B cell (primary cell): ENCODE measurements around the gene SIX5. TPM values are rescaled to one million over a fixed set of nuclear protein-coding genes. Genes with fewer than 3 reads are reported as not detected.

Source experiments
- ATAC-seq: fragments of 200-7000 bp; cut with Tn5 transposase; one replicate; pipeline ENCODE4 v1.10.0; 2021; ENCODE audit warnings: low read depth, mild to moderate bottlenecking, moderate number of reproducible peaks, moderate library complexity
- CTCF ChIA-PET: fragments of 350-600 bp; sonication (Branson Sonifier 250); formaldehyde crosslinking; loops from one replicate; lab custom pipeline; 2021; ENCODE audit warnings: antibody characterized with exemption, inconsistent platforms; lab: Charles Lee
- POLR2A ChIA-PET: fragments of 350-600 bp; sonication (Branson Sonifier 250); formaldehyde crosslinking; loops from one replicate; lab custom pipeline; 2021; ENCODE audit warnings: antibody characterized with exemption; lab: Charles Lee
- DNase-seq: peaks from one replicate; pipeline ENCODE4 v3.0.0; 2013
- H2AFZ ChIP-seq: 2 replicates; pipeline ENCODE4 v1.6.1; 2012; ENCODE audit warnings: mild to moderate bottlenecking, low read depth, low read length; ENCODE audit not compliant: insufficient read depth, poor library complexity, severe bottlenecking
- H3K27ac ChIP-seq, 2 donors: 1 replicate in 1 of 2; 2 replicates in 1 of 2; pipeline ENCODE4 v1.5.1; 2012 to 2013; ENCODE audit warnings: low read length in 2 of 2, mild to moderate bottlenecking in 2 of 2, moderate library complexity in 1 of 2
- H3K27me3 ChIP-seq, 4 experiments: fragments of 200-600 bp in 1 of 4; sonication (generic) in 1 of 4; replicated peaks in 1 of 4; 1 replicate in 2 of 4; 2 replicates in 2 of 4; pipeline versions ENCODE4 v1.6.1 to v1.7.0; 2013 to 2016; ENCODE audit warnings: low read length in 3 of 4, mild to moderate bottlenecking in 2 of 4, mixed read lengths in 1 of 4, moderate library complexity in 1 of 4; ENCODE audit not compliant: insufficient read depth in 4 of 4, control insufficient read depth in 3 of 4; ENCODE audit errors: control extremely low read depth in 1 of 4
- H3K36me3 ChIP-seq, 2 experiments: replicated peaks in 1 of 2; 1 replicate in 1 of 2; 2 replicates in 1 of 2; pipeline versions ENCODE4 v1.6.1 to v1.7.1; 2013; ENCODE audit warnings: low read length in 1 of 2; ENCODE audit not compliant: insufficient read depth in 2 of 2, control insufficient read depth in 1 of 2; ENCODE audit errors: control extremely low read depth in 1 of 2, extremely low read depth in 1 of 2
- H3K4me1 ChIP-seq, 2 donors: fragments of 200-600 bp in 1 of 2; sonication (generic) in 1 of 2; 1 replicate in 1 of 2; 2 replicates in 1 of 2; pipeline versions ENCODE4 v1.5.1 to v1.6.1; 2013 to 2017; ENCODE audit warnings: low read length in 2 of 2; ENCODE audit not compliant: control insufficient read depth in 2 of 2, insufficient read depth in 2 of 2
- H3K4me2 ChIP-seq: replicated peaks from 2 replicates; pipeline ENCODE3; 2012; ENCODE audit warnings: mild to moderate bottlenecking, low read depth, low read length; ENCODE audit not compliant: poor library complexity, severe bottlenecking
- H3K4me3 ChIP-seq, 5 experiments: fragments of 200-600 bp in 1 of 5; sonication (generic) in 1 of 5; 1 replicate in 3 of 5; 2 replicates in 2 of 5; pipeline versions ENCODE4 v1.5.1 to v1.7.0; 2011 to 2016; ENCODE audit warnings: low read length in 4 of 5, mild to moderate bottlenecking in 4 of 5, low read depth in 2 of 5, control low read depth in 1 of 5, moderate library complexity in 1 of 5; ENCODE audit not compliant: insufficient read depth in 1 of 5; ENCODE audit errors: control extremely low read depth in 1 of 5, extremely low read depth in 1 of 5
- H3K79me2 ChIP-seq: fragments of 200-600 bp; sonication (generic); one replicate; pipeline ENCODE4 v1.6.0; 2016; ENCODE audit warnings: low read length; ENCODE audit not compliant: control insufficient read depth, insufficient read depth
- H3K9ac ChIP-seq: fragments of 200-600 bp; sonication (generic); 2 replicates; pipeline ENCODE4 v1.6.1; 2017; ENCODE audit warnings: mild to moderate bottlenecking, low read length, moderate library complexity
- H3K9me3 ChIP-seq, 3 donors: one replicate each; pipeline versions ENCODE4 v1.6.1 to v1.7.1; 2013; ENCODE audit warnings: low read length in 2 of 3; ENCODE audit not compliant: control insufficient read depth in 2 of 3, insufficient read depth in 1 of 3; ENCODE audit errors: control extremely low read depth in 1 of 3
- H4K20me1 ChIP-seq: 2 replicates; pipeline ENCODE4 v1.6.0; 2012; ENCODE audit warnings: mild to moderate bottlenecking, low read length; ENCODE audit not compliant: insufficient read depth, control insufficient read depth, poor library complexity, severe bottlenecking
- H3K27ac Mint-ChIP-seq: one replicate; pipeline ENCODE4 v1.8.0; 2021; ENCODE audit warnings: mixed read lengths
- H3K27me3 Mint-ChIP-seq: one replicate; pipeline ENCODE4 v1.8.0; 2021; ENCODE audit warnings: mixed read lengths
- H3K4me1 Mint-ChIP-seq: one replicate; pipeline ENCODE4 v1.8.0; 2021; ENCODE audit warnings: mixed read lengths
- H3K4me3 Mint-ChIP-seq: one replicate; pipeline ENCODE4 v1.8.0; 2021; ENCODE audit warnings: mixed read lengths
- H3K9me3 Mint-ChIP-seq: one replicate; pipeline ENCODE4 v1.8.0; 2022; ENCODE audit warnings: mixed read lengths; ENCODE audit not compliant: insufficient read depth
- EZH2 ChIP-seq: IDR thresholded peaks from 2 replicates; pipeline ENCODE4 v1.6.1; 2012; ENCODE audit warnings: borderline replicate concordance, low read depth, mild to moderate bottlenecking, moderate library complexity, low read length; ENCODE audit not compliant: insufficient read depth, poor library complexity, severe bottlenecking
- WGBS: methylation state at CpG from one replicate; pipeline ENCODE4 v1.1.5; 2013; ENCODE audit warnings: missing lambda C conversion rate; ENCODE audit not compliant: insufficient coverage; 5-methylcytosine and 5-hydroxymethylcytosine counted together
- intact Hi-C: fragments of 100-400 bp; cut with micrococcal nuclease; formaldehyde crosslinking; loops from one replicate; pipeline ENCODE4 v1.10.0; 2022
- polyA plus RNA-seq: library from polyadenylated mRNA; depleted of rRNA; stranded (reverse); fragments of >200 nt; gene quantifications from 2 replicates; pipeline ENCODE4 v1.2.3, GENCODE V29; 2012
- total RNA-seq, 2 donors: library from RNA; stranded (reverse); fragments of 120-200 nt in 1 of 2; gene quantifications; 1 replicate in 1 of 2; 2 replicates in 1 of 2; pipeline versions ENCODE4 v1.2.3 to v1.2.4, GENCODE V29; 2013 to 2022
- TF ChIP-seq, protein P1 (sequence below): fragments of 200-600 bp; IDR thresholded peaks from one replicate; pipeline ENCODE4 v1.8.0; 2022; ENCODE audit warnings: antibody characterized with exemption, mild to moderate bottlenecking

SIX5 gene
- total and polyA plus RNA-seq, 2 donors (not counting 1 experiment from before 2014, with no cell fraction given), result 1.4 to 2.1 TPM

- Mint-ChIP-seq H3K4me3 (no peak overlapping the region), H3K27me3 (no peaks in the 10 kb centered on the region), H3K9me3 (no peaks in the 10 kb centered on the region), H3K4me1 (peaks cover 4% of the 10 kb centered on the region), H3K27ac (no peak overlapping the region)
- ATAC-seq (no peak), DNase-seq (no peak)
- no peak overlapping the region for H3K27ac ChIP-seq
- WGBS, result 77% methylated on average over 4 of the region's 5 CpGs
- peaks cover 0 to 29% of the 10 kb centered on the region in 2 experiments for H3K36me3 ChIP-seq
- ChIA-PET POLR2A (no interaction called here), CTCF (interaction anchor here (1.3 to 1.5 kb wide), 2 partner anchors 14 to 16 kb away, joined by 5 read pairs; partner anchors contain the start of gene SIX5)
- peaks cover 0 to 5% of the 10 kb centered on the region in 2 donors for H3K4me1 ChIP-seq
- TF ChIP-seq, protein P1, sequence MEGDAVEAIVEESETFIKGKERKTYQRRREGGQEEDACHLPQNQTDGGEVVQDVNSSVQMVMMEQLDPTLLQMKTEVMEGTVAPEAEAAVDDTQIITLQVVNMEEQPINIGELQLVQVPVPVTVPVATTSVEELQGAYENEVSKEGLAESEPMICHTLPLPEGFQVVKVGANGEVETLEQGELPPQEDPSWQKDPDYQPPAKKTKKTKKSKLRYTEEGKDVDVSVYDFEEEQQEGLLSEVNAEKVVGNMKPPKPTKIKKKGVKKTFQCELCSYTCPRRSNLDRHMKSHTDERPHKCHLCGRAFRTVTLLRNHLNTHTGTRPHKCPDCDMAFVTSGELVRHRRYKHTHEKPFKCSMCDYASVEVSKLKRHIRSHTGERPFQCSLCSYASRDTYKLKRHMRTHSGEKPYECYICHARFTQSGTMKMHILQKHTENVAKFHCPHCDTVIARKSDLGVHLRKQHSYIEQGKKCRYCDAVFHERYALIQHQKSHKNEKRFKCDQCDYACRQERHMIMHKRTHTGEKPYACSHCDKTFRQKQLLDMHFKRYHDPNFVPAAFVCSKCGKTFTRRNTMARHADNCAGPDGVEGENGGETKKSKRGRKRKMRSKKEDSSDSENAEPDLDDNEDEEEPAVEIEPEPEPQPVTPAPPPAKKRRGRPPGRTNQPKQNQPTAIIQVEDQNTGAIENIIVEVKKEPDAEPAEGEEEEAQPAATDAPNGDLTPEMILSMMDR, result no peak
- no peak for TF ChIP-seq EZH2
- no peak overlapping the region for H3K9ac ChIP-seq
- peaks cover 83% of the 10 kb centered on the region for H4K20me1 ChIP-seq
- H3K4me3 ChIP-seq, result no peak overlapping the region
- H3K79me2 ChIP-seq, result peaks cover 8% of the 10 kb centered on the region
- no peaks in the 10 kb centered on the region for H3K9me3 ChIP-seq
- intact Hi-C loops, result no loop called here
- H3K27me3 ChIP-seq, result peaks cover 0 to 10% (median 0%) of the 10 kb centered on the region in 4 experiments
- H3K4me2 ChIP-seq, result no peak overlapping the region
- H2AFZ ChIP-seq, result no peak overlapping the region
Observed at GRCh38 chr19:45785097-45785496, 16.0 kb upstream of the SIX5 start.

DNA sequence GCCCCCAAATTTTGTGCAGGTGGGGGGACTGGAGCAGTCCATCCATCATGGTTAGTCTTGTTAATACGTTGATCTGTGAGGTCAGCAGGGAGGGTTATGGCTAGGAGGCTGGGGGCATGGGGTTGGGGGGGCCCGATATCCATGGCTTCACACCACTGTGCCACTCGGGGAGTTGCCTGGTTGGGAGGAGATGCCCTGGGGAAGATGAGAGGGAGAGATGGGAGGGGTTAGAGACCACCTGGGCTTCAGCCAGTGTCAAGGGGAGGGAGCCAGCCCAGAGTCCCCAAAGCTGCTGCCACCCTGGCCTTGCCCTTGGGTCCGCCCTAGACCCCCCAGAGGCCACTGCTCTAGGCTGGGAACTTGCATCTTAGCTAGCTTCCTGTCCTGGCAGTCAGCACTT is 15.0 kb upstream of the SIX5 start:
- TF ChIP-seq, protein P1, result no peak
- TF ChIP-seq EZH2, result no peak
- peaks cover 8% of the 10 kb centered on the region for H3K79me2 ChIP-seq
- intact Hi-C loops, result no loop called here
- peaks cover 10 to 15% of the 10 kb centered on the region in 2 donors for H3K4me1 ChIP-seq
- H3K27me3 Mint-ChIP-seq, result peaks cover 8% of the 10 kb centered on the region
- no peak for ATAC-seq
- no peak overlapping the region for H3K27ac Mint-ChIP-seq
- POLR2A ChIA-PET, result interaction anchor here (0.6 kb wide), 1 partner anchor 1032 kb away, joined by 5 read pairs; no protein-coding TSS in a partner anchor
- no peak overlapping the region for H3K27ac ChIP-seq
- H3K36me3 ChIP-seq, result peaks cover 0 to 25% of the 10 kb centered on the region in 2 experiments
- peaks cover 0 to 20% (median 2%) of the 10 kb centered on the region in 4 experiments for H3K27me3 ChIP-seq
- no peaks in the 10 kb centered on the region for H3K9me3 Mint-ChIP-seq
- CTCF ChIA-PET, result interaction anchor here (1.3 to 1.5 kb wide), 2 partner anchors 15 kb away, joined by 5 read pairs; partner anchors contain the start of gene SIX5
- no peak overlapping the region for H3K4me2 ChIP-seq
- H3K9me3 ChIP-seq, result peaks cover 0 to 4% (median 0%) of the 10 kb centered on the region in 3 donors
- 93% methylated on average over 3 of the region's 4 CpGs for WGBS
- H3K4me1 Mint-ChIP-seq, result peaks cover 12% of the 10 kb centered on the region
- H3K4me3 ChIP-seq, result no peak overlapping the region
- H2AFZ ChIP-seq, result no peak overlapping the region
- peaks cover 88% of the 10 kb centered on the region for H4K20me1 ChIP-seq
- DNase-seq, result no peak
- no peak overlapping the region for H3K4me3 Mint-ChIP-seq
- no peak overlapping the region for H3K9ac ChIP-seq
